HG03469 (cell line): Measurements from ENCODE around the gene LONP2.
"Not testable (repeated sequence)": the region's sequence is repeated elsewhere in the genome, so short reads cannot be mapped to it uniquely, and the experiment has no call there.

Source experiments
- ATAC-seq: cut with Tn5 transposase; IDR thresholded peaks from one replicate; pipeline ENCODE4 v1.9.1; 2021; ENCODE audit warnings: mild to moderate bottlenecking, moderate library complexity, moderate number of reproducible peaks; ENCODE audit not compliant: unreplicated experiment

Gene LONP2

DNA sequence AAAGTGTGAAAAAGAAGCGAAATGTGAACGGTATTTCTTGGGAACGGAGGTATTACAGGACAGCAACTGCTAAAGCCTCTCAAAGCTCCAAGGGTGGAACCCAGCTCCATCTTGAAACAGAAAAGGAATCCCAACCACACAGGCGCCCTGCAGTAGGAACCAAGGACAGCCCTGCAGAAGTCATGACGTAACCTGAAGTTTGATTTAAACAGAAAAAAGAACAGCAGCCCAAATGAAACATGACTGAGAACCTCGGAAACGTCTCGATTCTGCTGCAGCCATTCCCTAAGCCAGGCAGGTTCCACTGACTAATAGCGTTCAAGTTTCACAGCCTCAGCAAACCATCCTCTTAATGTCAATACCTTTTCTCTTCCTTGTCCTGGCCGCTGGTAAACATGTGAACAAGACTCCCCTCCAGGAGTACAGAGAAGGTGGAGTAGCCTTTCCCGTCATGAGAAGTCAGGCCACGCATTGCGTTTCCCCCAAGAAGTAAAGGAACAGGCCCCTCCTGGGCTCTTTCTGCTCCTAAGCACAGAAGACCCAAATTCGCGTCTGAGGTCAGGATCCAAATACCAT is 121.0 kb downstream of the LONP2 start:
- no peak for ATAC-seq

DNA sequence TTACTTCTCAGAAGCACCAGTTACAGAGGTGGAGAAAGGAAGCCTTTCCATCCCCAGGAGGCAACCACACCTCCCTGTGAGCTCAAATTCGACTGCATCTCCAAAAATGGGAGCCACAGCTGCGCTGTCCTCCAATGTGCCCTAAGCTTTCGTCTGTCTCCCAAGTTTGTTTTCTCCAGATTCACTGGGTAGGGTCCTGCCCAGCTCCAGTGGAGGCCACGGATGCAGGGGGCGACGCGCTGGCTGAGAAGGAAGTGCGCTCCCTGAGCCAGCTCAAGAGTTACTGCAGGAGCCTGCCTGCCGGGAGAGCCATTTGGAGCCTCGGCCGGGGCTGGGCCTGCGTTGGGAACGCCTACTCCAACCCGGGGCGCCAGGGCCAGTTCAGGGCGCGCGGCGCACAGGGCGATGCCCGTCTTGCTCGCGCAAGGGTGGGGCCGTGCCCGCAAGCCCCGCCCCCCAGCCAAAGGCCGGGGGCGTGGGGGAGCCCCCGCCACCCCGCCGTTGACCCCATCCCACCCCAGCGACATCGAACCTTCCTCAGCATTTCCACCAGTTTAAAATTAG is 121.6 kb downstream of the LONP2 start:
- peak; percentile 74 for ATAC-seq

DNA sequence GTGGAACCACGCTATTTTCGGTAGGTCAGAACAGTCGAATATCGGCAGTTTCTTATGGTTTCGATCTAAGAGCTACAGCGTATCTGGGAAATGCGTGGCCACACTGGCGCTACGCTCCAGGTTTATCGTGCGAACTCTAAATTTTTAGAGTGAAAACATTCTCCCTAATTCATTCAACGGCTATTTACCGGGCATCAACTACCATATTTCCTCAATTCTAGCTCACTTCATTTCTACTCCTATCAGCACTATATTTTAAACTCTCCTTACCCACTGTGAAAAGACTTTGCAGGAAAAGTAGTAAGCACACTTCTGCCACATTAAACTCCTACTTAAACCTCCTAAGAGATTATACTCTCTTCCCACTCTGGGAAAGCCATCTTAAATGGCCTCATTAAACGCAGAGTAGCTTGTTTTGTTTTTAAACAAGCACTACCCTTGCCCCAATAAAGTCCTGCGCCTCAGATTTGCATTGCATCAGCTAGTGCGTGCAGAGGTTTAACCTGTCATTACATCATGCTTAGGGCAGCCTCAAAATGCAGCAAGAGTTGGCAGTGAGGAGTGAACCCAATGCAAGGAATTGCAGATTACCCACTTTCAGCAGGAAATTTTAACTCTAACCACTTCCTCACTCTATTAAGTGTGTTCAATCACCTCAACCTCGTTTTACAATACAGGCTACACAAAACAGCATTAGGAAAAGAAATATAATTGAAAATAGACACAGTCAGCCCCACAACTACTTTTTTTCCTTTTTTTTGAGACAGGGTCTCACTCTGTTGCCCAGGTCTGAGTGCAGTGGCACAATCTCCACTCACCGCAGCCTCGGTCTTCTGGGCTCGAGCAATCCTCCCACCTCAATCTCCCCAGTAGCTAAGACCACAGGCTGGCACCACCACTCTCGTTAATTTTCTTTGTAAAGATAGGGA is 122.3 kb downstream of the LONP2 start:
- ATAC-seq: peak; percentile 47

DNA sequence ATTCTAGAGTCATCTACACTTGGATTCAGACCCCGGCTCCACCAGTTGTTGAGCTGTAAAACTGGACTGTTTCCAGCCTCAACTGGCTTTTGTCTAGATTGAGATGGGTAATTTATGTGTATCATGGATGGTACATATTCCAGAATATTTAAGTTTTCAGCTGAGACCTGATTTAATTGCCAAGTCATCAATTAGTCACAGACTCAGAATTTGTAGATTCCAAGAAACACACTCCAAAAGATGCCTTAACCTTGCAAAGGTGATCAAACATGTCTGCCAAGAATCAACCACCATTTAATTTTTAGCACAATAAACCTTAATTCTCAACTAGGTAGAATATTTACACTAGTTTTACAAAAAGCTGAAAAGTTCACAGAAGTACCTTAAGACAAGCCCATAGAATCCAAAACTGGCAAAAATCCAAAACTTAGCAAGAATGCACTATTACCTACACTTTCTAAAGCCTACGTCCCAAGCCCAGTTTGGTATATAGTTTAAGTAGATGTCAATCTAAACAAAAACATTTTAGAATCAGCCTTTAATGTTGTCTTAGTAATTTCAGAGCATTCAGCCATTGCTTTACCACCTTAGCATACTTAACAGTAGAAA is 123.4 kb downstream of the LONP2 start:
- no peak for ATAC-seq

DNA sequence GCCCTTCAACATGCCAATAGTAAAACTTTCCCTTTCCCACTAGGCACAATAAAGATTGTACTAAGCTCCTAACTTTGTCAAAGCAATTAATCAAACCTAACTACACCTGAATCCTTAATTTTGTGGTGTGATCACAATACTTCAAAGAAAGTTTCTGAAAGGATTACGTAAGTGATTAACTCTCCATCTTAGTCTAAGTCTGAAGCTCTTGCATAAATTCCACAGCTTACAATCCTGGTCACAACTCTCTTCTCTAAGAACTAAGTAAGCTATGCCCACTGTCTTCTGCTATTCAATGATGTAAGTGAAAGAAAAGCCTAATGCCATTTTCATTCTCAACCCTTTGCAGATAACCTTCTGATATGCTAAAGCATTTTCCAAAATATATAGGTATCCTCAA is 125.7 kb downstream of the LONP2 start:
- no peak for ATAC-seq

DNA sequence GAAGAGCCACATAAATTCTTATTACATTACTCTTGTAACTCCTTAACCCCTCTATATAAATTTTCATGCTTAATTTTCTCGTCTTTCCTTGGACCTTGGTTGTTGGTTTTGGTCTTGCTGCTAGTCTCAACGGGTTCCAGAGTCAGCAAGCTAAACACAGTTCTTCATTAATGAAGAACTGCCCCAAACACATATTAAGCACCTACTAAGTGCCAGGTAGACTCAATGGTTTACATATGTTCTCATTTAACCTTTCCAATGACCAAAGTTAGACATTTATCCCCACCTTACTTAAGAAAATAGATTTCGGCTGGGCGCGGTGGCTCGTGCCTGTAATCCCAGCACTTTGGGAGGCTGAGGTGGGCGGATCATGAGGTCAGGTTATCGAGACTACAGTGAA is 126.1 kb downstream of the LONP2 start:
- no peak for ATAC-seq

DNA sequence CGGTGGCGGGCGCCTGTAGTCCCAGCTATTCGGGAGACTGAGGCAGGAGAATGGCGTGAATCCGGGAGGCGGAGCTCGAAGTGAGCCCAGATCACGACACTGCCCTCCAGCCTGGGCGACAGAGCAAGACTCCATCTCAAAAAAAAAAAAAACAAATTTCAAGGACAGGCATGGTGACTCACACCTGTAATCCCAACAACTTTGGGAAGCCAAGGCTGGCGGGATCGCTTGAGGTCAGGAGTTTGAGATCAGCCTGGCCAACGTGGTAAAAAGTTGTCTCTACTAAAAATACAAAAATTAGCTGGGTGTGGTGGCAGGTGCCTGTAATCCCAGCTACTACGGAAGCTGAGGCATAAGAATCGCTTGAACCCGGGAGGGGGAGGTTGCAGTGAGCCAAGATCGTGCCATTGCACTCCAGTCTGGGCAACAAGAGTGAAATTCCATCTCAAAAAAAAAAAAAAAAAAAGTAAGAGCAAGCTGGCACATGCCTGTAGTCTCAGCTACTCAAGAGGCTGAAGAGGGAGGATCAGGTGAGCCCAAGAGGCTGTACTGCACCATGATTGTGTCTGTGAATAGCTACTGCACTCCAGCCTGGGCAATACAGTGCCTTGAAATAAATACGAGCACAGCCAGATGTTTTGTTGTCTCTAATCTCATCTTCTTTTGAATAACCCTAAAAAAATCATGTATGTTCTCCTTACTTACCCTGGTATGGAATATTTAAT is 126.7 kb downstream of the LONP2 start:
- ATAC-seq: not testable (repeated sequence)

DNA sequence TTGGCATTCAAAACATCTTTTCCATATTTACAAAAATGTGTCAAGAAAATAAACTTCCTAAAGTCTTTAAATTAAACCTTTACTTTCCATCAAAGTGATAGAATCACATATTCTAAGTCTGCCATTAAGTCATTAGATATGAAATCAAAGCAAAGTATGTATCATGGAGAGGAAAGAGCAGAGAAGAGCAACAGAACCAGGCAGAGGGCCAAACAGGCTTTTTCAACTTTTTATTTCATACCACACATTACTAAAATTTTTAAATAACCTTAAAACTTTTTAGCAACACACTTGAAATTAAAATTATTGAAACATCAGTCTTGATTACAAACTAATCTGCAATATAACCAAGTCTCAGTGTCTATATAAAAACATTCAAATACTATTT is 127.3 kb downstream of the LONP2 start:
- no peak for ATAC-seq

DNA sequence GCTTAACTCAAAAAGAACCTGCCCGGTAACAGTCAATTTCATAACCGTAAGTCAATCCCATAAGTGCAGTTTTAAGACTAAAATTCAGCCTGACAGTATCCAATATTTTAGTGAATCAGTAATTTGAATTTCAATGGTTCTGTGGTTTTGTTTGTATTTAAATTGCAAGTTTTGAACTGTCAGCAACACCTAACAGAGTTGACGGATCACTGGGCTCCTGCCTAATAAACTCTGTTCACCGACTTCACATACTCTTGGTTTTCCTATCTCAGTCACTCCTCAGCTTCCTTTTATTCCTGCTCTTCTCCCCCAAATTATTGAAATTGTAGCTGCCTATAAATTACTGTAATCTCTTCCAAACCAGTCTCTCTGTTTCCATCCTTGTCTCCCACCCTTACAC is 128.6 kb downstream of the LONP2 start:
- ATAC-seq: no peak

DNA sequence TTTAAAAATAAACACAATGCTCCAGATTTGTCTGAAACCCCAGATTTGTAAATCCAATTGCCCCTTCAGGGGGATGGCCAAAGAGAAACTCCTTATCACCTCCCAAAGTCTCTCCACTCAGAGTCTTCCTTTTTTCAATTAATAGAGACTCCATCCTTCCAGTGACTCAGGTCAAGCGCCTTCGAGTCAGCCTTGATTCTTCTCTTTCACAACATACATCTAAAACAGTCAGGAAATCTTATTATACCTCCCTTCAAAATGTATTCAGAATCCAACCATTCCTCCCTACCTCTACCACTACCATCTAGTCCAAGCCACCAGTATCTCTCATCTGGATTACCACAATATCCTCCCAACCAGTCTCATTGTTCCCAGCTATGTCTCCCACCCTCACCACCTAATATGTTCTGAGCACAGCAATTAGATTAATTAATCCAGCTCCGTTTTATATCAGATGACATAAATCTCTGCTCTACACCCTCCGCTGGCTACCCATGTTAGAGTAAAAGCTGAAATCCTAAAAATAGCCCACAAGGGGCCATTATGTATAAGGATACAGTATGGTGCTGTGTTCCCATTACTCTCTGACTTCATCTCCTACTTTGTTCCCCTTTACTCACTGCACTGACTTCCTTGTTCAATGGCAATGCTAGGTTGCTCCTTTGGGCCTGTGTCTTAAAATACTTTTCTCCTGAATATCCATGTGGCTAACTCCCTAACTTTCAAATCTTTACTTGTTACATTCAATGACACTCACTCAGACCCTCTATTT is 129.3 kb downstream of the LONP2 start:
- ATAC-seq: no peak

DNA sequence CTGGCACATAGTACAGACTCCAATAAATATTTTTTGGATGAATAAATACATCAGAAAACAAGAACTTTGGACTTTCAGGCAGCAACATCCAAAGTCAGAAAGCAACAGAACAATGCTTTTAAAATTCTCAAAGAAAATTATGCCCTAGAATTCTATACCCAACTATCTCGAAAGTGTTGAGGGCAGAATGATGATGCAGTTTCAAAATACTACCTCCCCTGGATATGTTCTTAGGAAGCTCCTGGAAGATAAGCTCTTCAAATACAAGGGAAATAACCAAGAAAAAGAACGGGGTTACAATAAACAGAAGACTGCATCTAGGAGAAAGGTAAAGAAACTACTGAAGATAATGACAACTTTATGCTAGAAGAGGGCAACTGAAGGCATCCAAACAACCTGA is 130.2 kb downstream of the LONP2 start:
- no peak for ATAC-seq

DNA sequence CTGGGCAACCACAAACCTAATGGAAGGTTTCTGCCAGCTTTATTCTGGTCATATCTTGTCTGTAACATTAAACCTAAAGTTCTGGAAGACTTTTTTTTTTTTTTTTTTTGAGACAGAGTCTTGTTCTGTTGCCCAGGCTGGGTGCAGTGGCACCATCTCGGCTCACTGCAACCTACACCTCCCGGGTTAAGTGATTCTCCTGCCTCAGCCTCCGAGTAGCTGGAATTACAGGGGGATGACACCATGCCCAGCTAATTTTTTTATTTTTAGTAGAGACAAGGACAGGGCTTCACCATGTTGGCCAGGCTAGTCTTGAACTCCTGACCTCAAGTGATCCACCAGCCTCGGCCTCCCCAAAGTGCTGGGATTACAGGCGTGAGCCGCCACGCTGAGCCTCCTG is 133.2 kb downstream of the LONP2 start:
- ATAC-seq: not testable (repeated sequence)

DNA sequence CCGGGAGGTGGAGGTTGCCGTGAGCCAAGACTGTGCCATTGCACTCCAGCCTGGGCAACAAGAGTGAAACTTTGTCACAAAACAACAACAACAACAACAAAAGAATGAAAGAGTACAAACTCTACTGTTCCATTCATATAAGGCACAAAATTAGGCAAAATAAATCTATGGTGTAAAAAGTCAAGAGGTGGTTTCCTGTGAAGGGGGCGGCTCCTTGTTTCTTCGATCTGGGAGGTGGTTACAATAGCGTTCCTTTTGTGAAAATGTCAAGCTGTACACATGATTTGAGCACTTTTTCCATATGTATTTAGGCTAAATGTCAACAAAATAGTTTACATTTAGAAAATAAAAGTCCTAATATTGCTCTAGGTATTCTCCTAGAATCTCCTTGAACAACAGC is 134.2 kb downstream of the LONP2 start:
- no peak for ATAC-seq

DNA sequence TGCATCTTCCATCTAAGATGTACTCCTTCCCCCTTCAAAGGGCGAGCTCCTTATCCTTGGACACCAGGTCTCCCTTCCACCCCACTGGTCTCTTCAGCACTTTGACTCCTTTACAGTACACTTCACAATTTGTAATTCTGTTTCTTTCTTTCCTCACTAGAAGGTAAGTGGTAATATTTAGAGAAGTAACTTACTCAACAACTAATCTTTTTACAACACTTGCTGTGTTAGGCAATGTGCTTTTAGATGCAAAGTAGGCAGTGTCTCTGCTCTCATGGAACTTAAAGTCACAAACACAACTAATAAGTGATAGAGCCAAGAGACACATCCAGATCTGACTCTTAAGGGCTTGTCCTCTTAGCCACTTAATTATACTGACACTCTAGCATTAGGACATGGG is 134.7 kb downstream of the LONP2 start:
- no peak for ATAC-seq

DNA sequence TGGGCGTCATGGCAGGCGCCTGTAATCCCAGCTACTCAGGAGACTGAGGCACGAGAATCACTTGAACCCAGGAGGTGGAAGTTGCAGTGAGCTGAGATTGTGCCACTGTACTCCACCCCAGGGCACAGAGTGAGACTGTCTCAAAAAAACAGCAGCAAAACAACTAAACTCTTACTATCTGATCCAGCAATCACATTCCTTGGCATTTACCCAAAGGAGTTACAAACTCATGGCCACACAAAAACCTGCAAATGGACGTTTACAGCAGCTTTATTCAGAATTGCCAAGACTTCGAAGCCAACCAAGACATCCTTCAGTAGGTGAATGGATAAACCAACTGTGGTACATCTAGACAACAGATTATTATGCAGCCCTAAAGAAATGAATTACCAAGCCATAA is 137.1 kb downstream of the LONP2 start:
- no peak for ATAC-seq

DNA sequence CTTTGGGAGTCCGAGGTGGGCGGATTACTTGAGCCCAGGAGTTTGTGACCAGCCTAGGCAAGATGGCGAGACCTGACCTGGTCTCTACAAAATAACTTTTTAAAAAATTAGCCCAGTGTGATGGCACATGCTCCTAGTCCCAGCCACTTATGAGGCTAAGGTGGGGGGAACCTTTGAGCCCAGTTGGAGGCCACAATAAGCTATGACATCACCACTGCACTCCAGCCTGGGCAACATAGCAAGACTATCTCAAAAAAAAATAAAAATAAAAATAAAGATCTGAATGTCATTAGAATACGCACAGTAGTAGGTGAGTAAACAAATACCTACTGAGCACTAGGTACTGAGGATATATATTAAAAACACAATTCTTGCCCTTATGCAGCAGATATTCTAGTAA is 138.0 kb downstream of the LONP2 start:
- no peak for ATAC-seq

DNA sequence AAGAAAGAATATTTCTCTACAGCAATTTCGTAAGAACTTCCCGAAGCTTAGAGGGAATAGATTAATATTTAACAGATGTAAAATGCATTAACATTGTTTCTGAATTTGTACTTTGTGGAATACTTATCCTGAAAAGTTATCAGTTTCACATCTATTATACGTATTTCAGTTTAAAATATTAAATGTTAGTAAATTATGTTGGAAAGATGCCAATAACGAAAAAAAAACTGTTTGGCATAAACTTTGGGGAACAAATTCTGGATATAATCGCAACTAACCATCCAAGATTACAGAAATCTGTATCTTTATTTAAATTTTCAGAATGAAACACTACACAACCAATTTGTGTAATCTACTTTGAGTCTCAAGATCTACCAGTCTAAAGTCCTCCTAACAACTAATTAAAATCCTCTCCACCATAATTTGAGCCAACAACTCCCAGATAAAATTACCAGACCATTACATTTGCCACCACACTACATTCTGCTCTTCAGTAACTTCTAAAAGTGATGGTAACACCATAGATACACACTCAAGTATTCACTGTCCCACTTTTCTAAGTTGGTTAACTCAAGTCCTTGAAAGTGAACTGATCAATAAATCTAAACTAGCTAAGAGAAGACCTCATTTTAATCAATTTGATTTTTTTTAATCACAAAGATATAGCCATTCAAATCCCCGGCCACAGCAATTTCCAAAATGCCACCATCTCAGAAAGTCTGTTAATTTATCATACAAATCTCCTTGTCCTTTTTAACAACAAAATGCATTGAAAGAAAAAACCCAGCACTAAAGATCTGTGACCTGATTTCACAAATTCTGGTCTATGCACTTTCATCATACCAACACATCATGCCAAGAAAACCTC is 139.1 kb downstream of the LONP2 start:
- no peak for ATAC-seq

DNA sequence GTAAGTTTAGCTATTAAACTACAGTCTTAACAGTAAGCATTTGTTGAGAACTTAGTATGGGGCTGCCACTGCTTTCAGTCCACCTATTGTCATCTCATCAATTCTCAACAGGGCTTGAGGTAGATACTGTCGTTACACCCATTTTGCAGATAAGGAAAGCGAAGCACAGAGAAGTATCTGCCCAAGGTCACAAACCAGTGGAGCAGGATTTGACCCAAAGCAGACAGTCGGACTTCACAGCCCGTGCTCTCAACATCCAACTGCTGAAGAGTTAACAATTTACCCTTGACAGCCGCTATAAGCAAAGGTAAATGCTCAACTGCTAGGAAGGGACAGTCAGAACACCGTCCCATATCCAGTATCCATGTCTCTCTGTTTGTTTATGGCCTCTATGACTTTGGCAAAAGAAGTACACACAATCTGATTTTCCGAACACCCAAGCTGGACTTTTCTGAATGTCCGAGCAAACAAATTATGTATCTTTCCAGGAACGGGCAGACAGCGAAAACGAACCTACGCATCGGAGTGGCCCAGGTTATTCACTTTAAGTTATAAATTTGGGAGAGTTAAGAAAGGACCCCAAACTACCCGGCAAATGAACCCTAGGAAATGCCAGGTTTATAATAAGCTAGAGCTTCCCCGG is 139.9 kb downstream of the LONP2 start:
- ATAC-seq: no peak
